RWPE1 (cell line): Measurements from ENCODE around the gene TBXAS1.

Experiments
- CTCF ChIA-PET: fragments of 350-600 bp; sonication (Branson Sonifier 250); formaldehyde crosslinking; extraction: SDS; loops from one replicate; lab custom pipeline; 2021; lab: Yijun Ruan, JAX
- POLR2A ChIA-PET: fragments of 400-600 bp; formaldehyde crosslinking; extraction: SDS; loops from one replicate; lab custom pipeline; 2020; ENCODE audit warnings: antibody characterized with exemption; ENCODE audit not compliant: low non-redundant PET; lab: Yijun Ruan, JAX
- DNase-seq: peaks from one replicate; pipeline ENCODE4 v3.0.0; 2012; ENCODE audit warnings: low spot score
- H3K27ac ChIP-seq: fragments of 450-650 bp; 2 replicates; pipeline ENCODE4 v1.5.1; 2017
- TF ChIP-seq, protein P1 (sequence below): fragments of 450-650 bp; conservative IDR thresholded peaks from 2 replicates; pipeline ENCODE4 v1.5.1; 2017; ENCODE audit warnings: low read depth, mild to moderate bottlenecking

The TBXAS1 gene

DNA sequence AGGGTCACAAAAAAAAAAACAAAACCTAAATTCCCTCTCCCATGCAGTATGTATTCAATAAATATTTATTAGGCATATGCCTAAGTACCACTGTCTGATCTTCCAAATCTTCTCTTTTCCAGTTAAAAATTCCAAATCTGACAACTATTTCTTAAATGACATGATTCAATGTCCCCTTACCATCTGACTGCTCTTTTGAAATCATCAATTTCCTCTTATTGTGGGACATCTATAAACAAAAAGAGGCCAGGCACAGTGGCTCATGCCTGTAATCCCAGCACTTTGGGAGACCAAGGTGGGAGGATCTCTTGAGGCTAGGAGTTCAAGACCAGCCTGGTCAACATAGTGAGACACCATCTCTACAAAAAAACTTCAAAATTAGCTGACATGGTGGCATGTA, 103.5 kb downstream of the TBXAS1 start:
- no peak overlapping the region for H3K27ac ChIP-seq
- no peak for DNase-seq
- TF ChIP-seq, protein P1, sequence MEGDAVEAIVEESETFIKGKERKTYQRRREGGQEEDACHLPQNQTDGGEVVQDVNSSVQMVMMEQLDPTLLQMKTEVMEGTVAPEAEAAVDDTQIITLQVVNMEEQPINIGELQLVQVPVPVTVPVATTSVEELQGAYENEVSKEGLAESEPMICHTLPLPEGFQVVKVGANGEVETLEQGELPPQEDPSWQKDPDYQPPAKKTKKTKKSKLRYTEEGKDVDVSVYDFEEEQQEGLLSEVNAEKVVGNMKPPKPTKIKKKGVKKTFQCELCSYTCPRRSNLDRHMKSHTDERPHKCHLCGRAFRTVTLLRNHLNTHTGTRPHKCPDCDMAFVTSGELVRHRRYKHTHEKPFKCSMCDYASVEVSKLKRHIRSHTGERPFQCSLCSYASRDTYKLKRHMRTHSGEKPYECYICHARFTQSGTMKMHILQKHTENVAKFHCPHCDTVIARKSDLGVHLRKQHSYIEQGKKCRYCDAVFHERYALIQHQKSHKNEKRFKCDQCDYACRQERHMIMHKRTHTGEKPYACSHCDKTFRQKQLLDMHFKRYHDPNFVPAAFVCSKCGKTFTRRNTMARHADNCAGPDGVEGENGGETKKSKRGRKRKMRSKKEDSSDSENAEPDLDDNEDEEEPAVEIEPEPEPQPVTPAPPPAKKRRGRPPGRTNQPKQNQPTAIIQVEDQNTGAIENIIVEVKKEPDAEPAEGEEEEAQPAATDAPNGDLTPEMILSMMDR: no peak
- ChIA-PET POLR2A (interaction anchor here (0.5 kb wide), 1 partner anchor 33 kb away, joined by 3 read pairs; no protein-coding TSS in a partner anchor), CTCF (interaction anchor here (0.6 kb wide), 1 partner anchor 313 kb away, joined by 4 read pairs; no protein-coding TSS in a partner anchor)

DNA sequence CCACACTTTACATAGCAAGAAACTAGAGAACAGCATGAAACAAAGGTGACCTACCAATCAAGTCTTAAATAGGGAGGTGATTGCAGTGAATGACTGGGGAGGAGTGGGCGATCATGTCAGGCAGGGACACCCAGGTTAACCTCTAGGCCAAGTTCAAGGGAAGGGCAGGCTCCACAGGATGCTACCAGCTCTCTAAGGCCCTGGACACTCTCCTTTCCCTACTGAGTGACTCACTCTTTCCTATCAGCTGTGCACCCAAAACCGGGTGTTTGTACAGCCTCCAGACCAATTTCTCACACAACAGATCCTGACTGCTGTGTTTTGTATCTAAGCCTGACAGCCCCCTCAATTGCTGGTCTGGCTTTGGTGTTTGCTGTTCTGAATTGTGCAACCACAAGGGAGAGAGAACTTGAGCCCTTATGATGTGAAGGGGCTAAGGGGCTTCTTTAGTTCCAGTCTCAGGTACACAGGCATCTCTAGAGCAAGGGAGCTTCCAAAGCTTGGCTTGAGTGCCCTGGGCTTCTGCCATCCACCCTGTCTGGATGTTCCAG, 107.8 kb downstream of the TBXAS1 start:
- ChIA-PET POLR2A (no interaction called here), CTCF (interaction anchor here (0.6 kb wide), 1 partner anchor 67 kb away, joined by 4 read pairs; no protein-coding TSS in a partner anchor)
- no peak overlapping the region for H3K27ac ChIP-seq
- TF ChIP-seq, protein P1: no peak
- DNase-seq: no peak

DNA sequence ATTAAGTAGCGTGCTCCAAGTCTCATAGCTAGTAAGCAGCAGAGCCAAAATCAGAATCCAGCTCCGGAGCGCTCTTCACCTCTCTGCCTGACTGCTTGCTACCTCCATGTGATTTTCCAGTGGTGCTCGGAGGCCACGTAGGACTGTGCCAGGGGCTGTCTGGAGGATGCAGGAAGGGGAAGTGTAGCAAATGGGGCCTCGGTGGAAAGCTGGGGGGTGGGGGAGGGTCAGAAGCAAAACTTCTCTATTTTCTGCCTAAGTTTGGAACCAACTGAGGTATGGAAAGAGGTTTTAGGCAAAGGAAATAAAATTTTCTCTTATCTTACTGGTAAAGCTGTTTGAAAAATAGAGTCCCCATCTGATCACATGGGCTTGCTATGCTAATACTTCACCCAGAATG, 108.7 kb downstream of the TBXAS1 start:
- no peak overlapping the region for H3K27ac ChIP-seq

DNA sequence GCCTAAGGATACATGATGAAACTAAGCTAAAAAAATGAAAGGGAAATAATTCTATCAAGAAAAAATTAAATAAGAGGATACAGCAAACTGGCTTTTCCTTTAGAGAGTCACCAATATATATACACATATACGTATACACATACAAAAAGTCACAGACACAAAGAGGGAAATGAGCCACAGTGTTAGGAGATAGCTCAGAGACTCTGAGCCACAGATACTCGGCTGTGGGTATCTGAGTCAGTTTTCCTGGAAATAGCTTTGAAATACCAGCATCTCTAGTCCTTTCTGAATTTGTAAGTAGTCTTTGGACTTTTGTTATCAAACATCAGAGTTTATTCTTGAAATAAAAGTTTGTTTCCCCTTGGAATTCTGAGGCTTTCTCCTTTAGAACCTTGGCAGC, 111.8 kb downstream of the TBXAS1 start:
- ChIA-PET CTCF (no interaction called here), POLR2A (no interaction called here)
- no peak for DNase-seq
- H3K27ac ChIP-seq: no peak overlapping the region
- TF ChIP-seq, protein P1: no peak

More for the DNA sequence above, 108.7 kb downstream of the TBXAS1 start:
- DNase-seq: no peak
- POLR2A ChIA-PET: no interaction called here
- TF ChIP-seq, protein P1: no peak
- CTCF ChIA-PET: interaction anchor here (0.9 kb wide), 1 partner anchor 11 kb away, joined by 3 read pairs; no protein-coding TSS in a partner anchor

DNA sequence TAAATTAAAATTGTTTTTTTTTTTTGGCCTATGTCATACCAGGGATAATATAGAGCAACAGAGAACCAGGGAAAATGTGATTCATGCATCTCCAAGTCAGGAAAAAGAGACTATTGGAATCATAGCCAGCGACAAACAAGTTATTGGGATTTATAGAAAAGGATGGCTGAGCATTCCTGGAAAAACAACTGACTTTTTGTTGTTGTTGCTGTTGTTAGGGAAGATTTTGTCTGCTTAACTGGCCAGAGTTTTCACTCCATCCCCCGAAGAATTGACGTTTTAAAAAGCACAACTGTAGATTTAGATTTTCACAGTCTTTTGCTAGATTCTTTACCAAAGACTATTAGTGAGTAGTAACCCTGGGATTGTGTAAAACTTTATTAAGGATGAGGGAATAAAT, 112.4 kb downstream of the TBXAS1 start:
- ChIA-PET POLR2A (no interaction called here), CTCF (no interaction called here)
- no peak overlapping the region for H3K27ac ChIP-seq
- no peak for DNase-seq
- TF ChIP-seq, protein P1: no peak

DNA sequence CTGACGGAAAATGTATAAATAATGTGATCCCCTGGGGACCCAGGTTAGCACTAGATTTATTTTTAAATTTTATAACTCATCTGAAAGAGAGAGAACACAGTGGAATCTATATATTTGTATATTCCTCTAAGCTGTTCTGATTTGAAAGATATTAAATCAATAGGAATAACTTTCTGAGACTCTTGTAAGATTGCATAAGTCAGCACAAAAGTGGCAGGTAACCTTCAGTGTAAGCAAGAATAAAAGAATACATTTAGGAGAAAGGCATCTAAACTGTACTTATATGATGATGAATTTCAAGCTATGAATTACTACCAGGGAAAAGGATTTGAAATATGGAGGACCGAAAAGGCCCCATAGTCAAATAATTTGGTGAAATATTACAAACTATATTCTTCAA, 112.8 kb downstream of the TBXAS1 start:
- DNase-seq: no peak
- CTCF ChIA-PET: no interaction called here
- POLR2A ChIA-PET: no interaction called here
- TF ChIP-seq, protein P1: no peak
- no peak overlapping the region for H3K27ac ChIP-seq
